NCI-H146 treated with DMSO at 0.1 percent for 48 hours (cell line): Measurements from ENCODE around the gene SETMAR.

ENCODE experiments used
- DNase-seq: peaks from one replicate; lab custom pipeline; 2025; ENCODE audit not compliant: unreplicated experiment; lab: John Stamatoyannopoulos, UW

The SETMAR gene

GRCh38 chr3:4351164-4351855 is 48.1 kb downstream of the SETMAR start:
- no peak for DNase-seq

GRCh38 chr3:4351872-4352271 is 48.7 kb downstream of the SETMAR start:
- no peak for DNase-seq

- no peak for DNase-seq
Measured at GRCh38 chr3:4355401-4356219, 52.4 kb downstream of the SETMAR start.

GRCh38 chr3:4356220-4356540 is 53.0 kb downstream of the SETMAR start:
- no peak for DNase-seq

- DNase-seq: no peak
Measured at GRCh38 chr3:4356546-4357410, 53.6 kb downstream of the SETMAR start.

- DNase-seq: no peak
Measured at GRCh38 chr3:4358273-4358672, 55.1 kb downstream of the SETMAR start.

- DNase-seq: no peak
Measured at GRCh38 chr3:4359805-4360502, 56.8 kb downstream of the SETMAR start.

- DNase-seq: no peak
Measured at GRCh38 chr3:4360817-4361216, 57.6 kb downstream of the SETMAR start.

GRCh38 chr3:4362523-4362922 is 59.4 kb downstream of the SETMAR start:
- DNase-seq: no peak
